ENCODE data around the gene CSMD2.

CSMD2 gene

GRCh38 chr1:33762962-33763361 is 402.1 kb downstream of the CSMD2 start:
- DNase-seq (ENCODE audit: low read depth), result no peak
- no peak for TF ChIP-seq CTCF (IDR thresholded peaks at IDR 0.05; ENCODE audit: control insufficient read depth, extremely low read depth, insufficient read depth)

DNA sequence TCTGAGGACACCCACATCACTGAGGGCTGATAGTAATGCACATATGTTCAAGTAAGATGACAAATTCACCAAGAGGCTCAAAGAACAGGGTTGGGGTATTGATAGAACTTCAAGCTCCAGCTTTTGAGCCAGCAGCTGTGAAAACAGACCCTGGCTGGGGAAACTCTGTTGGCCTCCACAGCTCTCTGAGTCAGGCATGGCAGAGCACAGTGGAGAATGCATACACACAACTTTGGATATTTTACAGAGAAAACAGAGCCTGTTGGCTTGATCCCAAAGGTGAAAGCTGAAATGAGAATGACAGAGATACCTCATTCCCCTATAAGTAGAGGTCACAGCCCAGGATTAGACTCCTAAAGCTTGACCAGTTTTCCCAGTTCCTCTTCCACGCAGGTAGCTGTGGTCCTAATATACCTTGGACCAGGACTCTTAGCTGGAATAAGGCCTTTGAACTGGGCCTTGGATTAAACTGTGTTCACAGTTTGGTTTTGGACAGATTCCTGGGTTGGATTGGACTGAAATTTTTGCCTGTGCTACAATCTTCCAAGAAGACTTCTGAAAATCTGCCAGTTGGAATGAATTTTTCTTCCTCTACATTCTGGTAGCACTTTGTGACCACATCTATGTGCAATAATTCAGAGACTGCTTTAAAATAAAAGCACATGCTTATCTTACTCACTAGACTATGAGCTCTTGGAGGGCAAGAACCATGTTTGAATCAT is 402.8 kb downstream of the CSMD2 start:
- TF ChIP-seq CTCF (IDR thresholded peaks at IDR 0.05; ENCODE audit: control insufficient read depth, extremely low read depth, insufficient read depth), result no peak
- H3K4me3 ChIP-seq (ENCODE audit: low read depth, low read length), result no peak overlapping the region
- DNase-seq (ENCODE audit: low read depth), result no peak

More at GRCh38 chr1:33762962-33763361, 402.1 kb downstream of the CSMD2 start:
- no peak overlapping the region for H3K4me3 ChIP-seq (ENCODE audit: low read depth, low read length)

- peak; percentile 30 for DNase-seq (ENCODE audit: low read depth)
- no peak overlapping the region for H3K4me3 ChIP-seq (ENCODE audit: low read depth, low read length)
- no peak for TF ChIP-seq CTCF (IDR thresholded peaks at IDR 0.05; ENCODE audit: control insufficient read depth, extremely low read depth, insufficient read depth)
These were observed 406.3 kb downstream of the CSMD2 start for GRCh38 chr1:33758698-33759097.

- no peak overlapping the region for H3K4me3 ChIP-seq (ENCODE audit: low read depth, low read length)
- DNase-seq (ENCODE audit: low read depth), result no peak
- TF ChIP-seq CTCF (IDR thresholded peaks at IDR 0.05; ENCODE audit: control insufficient read depth, extremely low read depth, insufficient read depth), result no peak
These were observed 411.8 kb downstream of the CSMD2 start for GRCh38 chr1:33753087-33753856.

DNA sequence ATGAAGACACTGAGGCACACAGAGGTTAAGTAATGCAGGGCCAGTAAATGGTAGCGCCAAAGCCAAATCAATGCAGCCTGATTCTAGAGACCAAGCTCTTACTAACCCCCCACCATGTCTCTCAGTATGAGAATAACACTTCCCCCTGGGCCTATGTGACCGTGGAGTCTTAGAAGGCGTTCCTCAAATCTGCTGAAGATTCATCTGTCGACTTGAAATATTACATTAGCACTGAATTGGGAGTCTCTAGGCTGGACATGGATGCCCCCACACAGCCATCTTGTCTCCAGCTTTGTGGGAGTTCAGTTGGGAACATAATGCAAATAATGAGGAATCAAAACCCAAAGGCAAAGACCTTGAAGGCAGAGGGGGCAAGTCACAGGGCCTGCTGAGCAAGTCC is 419.1 kb downstream of the CSMD2 start:
- no peak for TF ChIP-seq CTCF (IDR thresholded peaks at IDR 0.05; ENCODE audit: control insufficient read depth, extremely low read depth, insufficient read depth)
- no peak overlapping the region for H3K4me3 ChIP-seq (ENCODE audit: low read depth, low read length)
- DNase-seq (ENCODE audit: low read depth), result no peak

DNA sequence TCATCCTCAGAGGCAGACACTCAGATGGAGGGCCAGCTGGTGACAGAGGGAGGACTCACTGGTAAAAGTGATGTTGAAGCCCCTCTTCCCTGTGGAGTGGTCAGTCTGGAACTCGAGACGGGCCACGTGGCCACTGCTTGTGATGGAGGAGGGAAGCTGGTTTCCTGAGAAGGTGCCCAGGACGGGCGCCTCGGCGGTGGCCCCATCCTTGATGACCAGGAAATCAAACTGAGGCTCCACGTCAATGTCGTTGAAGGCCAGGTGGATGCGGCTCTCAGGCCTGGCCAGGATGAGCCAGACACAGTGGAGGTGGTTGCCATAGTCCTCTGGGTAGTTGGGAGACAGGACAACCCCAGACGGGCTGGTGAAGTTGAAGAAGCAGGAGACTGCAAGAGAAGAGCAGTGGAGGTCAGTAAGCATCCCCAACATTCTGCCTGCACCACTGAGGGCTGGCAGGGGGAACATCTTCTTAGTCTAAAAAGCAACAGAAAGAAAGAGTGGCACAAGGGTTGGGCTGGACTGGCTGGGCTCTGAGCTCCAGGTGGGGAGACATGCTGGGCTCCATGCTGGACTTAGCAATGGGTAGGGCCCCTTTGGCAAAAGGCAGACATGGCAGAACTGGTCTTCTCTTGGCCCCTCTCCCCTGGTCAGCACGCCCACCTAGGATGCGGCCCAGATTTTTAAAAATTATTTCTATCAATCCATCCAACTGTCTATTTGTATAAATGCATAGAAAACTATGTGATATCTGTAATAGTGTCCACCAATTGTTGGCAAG is 421.6 kb downstream of the CSMD2 start:
- TF ChIP-seq CTCF (IDR thresholded peaks at IDR 0.05; ENCODE audit: control insufficient read depth, extremely low read depth, insufficient read depth), result no peak
- no peak overlapping the region for H3K4me3 ChIP-seq (ENCODE audit: low read depth, low read length)
- DNase-seq (ENCODE audit: low read depth), result no peak

Data from LNCaP clone FGC (cell line).